ENCODE data around the gene RBMS3. TPM values are rescaled to one million over a fixed set of nuclear protein-coding genes. Genes with fewer than 3 reads are reported as not detected.
"Not testable (repeated sequence)": the region's sequence is repeated elsewhere in the genome, so short reads cannot be mapped to it uniquely, and the experiment has no call there.

Gene RBMS3
- total and polyA plus RNA-seq, 2 experiments from 2014 or later = 3.2 to 7.4 TPM

GRCh38 chr3:29473481-29474170, 192.8 kb downstream of the RBMS3 start:
- H3K4me2 ChIP-seq; H3K27me3 ChIP-seq (ENCODE audit: insufficient read depth); H3K36me3 ChIP-seq (ENCODE audit: insufficient read depth); H4K20me1 ChIP-seq (replicated peaks; ENCODE audit: insufficient read depth); H3K27me3 Mint-ChIP-seq (ENCODE audit: insufficient read depth, low read depth, poor library complexity); H3K79me2 ChIP-seq (replicated peaks; ENCODE audit: insufficient read depth); H3K9me2 ChIP-seq (ENCODE audit: insufficient read depth); H2AFZ ChIP-seq; ATAC-seq; DNase-seq (ENCODE audit: low spot score); H3K4me3 Mint-ChIP-seq; H3F3A ChIP-seq (replicated peaks; ENCODE audit: low read depth); H3K4me3 ChIP-seq; H3K27ac ChIP-seq (ENCODE audit: low read depth); H3K27ac Mint-ChIP-seq: not testable (repeated sequence)
- Mint-ChIP-seq H3K36me3 (ENCODE audit: low read depth) (peaks cover 18% of the 10 kb centered on the region), H3K9me3 (peaks cover 16% of the 10 kb centered on the region; the same call in 2 of the 3 replicates), H3K4me1 (peaks cover 27% of the 10 kb centered on the region)
- peaks cover 26% of the 10 kb centered on the region for H3K4me1 ChIP-seq (ENCODE audit: insufficient read depth)

GRCh38 chr3:29475305-29475840, 194.5 kb downstream of the RBMS3 start:
- Mint-ChIP-seq H3K4me1 (peaks cover 27% of the 10 kb centered on the region), H3K27me3 (ENCODE audit: insufficient read depth, low read depth, poor library complexity) (peaks cover 2% of the 10 kb centered on the region), H3K36me3 (ENCODE audit: low read depth) (peaks cover 18% of the 10 kb centered on the region), H3K9me3 (peaks cover 16% of the 10 kb centered on the region; the same call in 2 of the 3 replicates), H3K4me3 (peak overlapping the region; percentile 0; the same call in 1 of the 3 replicates), H3K27ac (peak overlapping the region; percentile 93)
- peak overlapping the region; percentile 85 for H3K27ac ChIP-seq (ENCODE audit: low read depth)
- DNase-seq (ENCODE audit: low spot score) (peak; percentile 31), ATAC-seq (peak; percentile 72)
- no peaks in the 10 kb centered on the region for H4K20me1 ChIP-seq (replicated peaks; ENCODE audit: insufficient read depth)
- H3K9me2 ChIP-seq (ENCODE audit: insufficient read depth) = no peaks in the 10 kb centered on the region
- no peaks in the 10 kb centered on the region for H3K36me3 ChIP-seq (ENCODE audit: insufficient read depth)
- H3K4me1 ChIP-seq (ENCODE audit: insufficient read depth) = peaks cover 26% of the 10 kb centered on the region
- no peak overlapping the region for H2AFZ ChIP-seq
- no peaks in the 10 kb centered on the region for H3K27me3 ChIP-seq (ENCODE audit: insufficient read depth)
- no peak overlapping the region for H3K4me3 ChIP-seq
- no peaks in the 10 kb centered on the region for H3K79me2 ChIP-seq (replicated peaks; ENCODE audit: insufficient read depth)
- no peaks in the 10 kb centered on the region for H3F3A ChIP-seq (replicated peaks; ENCODE audit: low read depth)
- H3K4me2 ChIP-seq = peak overlapping the region; percentile 21
- TF ChIP-seq CTCF (conservative IDR thresholded peaks at IDR 0.05; ENCODE audit: low read depth in 2 of 2) = no peak
- no peak for TF ChIP-seq POLR2AphosphoS5 (IDR thresholded peaks at IDR 0.05; ENCODE audit: low read depth)
- TF ChIP-seq EZH2 (IDR thresholded peaks at IDR 0.05; ENCODE audit: low read depth, unreplicated experiment) = no peak
- no peak for TF ChIP-seq STAT1 (IDR thresholded peaks at IDR 0.05; ENCODE audit: unreplicated experiment)
- no peak for TF ChIP-seq ETS1 (IDR thresholded peaks at IDR 0.05)
- TF ChIP-seq REST (IDR thresholded peaks at IDR 0.05; ENCODE audit: unreplicated experiment) = no peak
- no peak for TF ChIP-seq ZNF462 (CRISPR knock-in tag; IDR thresholded peaks at IDR 0.05)
